Activated T-cell treated with anti-CD3 and anti-CD28 coated beads for 48 hours (primary cell): ENCODE results near the gene DCK.

ENCODE experiments used
- DNase-seq: peaks from one replicate; pipeline ENCODE4 v3.0.0-alpha.2; 2020; ENCODE audit warnings: low read depth

The DCK gene

GRCh38 chr4:71063711-71064110 lies 70.3 kb downstream of the DCK start:
- no peak for DNase-seq

DNA sequence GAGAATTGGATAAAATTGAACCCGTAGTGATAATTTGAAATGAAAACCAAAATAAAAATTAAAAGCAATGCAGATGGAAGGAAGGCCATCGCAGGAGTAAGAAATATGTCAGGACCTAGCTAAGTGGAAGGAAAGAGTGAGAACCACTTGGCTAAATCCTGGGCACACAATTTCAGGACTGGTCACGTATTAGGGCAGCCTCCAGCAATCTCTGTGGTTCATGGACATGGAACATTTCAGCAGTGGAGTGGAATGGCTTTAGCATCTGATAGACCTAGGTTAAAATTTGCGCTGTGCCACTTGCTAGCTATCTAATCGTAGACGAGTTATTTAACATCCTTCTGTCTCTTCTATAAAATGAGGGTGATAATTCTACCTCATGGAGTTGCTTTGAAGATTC lies 71.1 kb downstream of the DCK start:
- DNase-seq: no peak

DNA sequence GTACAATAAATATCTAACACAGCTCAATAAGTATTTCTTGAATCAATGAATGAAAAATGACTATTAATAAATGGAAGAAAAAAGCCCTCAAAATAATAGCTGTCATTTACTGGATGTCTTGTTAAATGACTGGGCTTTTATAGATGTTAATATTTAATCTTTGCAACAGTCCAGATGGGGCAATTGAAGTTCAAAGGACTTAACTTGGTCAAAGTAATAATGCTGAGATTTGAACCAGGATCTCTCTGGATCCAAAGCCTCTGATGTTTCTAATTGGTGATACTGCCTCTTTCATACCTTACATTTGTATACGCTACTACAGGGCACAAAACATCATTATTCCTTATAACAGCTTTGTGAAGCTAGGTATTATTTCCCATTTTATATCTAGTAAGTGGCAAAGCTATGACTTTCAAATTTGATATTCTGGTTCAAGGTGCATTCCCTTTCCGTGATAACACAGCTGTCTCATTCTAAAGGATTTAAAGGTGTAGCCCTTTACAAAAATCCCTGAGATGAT lies 72.6 kb downstream of the DCK start:
- DNase-seq: no peak

DNA sequence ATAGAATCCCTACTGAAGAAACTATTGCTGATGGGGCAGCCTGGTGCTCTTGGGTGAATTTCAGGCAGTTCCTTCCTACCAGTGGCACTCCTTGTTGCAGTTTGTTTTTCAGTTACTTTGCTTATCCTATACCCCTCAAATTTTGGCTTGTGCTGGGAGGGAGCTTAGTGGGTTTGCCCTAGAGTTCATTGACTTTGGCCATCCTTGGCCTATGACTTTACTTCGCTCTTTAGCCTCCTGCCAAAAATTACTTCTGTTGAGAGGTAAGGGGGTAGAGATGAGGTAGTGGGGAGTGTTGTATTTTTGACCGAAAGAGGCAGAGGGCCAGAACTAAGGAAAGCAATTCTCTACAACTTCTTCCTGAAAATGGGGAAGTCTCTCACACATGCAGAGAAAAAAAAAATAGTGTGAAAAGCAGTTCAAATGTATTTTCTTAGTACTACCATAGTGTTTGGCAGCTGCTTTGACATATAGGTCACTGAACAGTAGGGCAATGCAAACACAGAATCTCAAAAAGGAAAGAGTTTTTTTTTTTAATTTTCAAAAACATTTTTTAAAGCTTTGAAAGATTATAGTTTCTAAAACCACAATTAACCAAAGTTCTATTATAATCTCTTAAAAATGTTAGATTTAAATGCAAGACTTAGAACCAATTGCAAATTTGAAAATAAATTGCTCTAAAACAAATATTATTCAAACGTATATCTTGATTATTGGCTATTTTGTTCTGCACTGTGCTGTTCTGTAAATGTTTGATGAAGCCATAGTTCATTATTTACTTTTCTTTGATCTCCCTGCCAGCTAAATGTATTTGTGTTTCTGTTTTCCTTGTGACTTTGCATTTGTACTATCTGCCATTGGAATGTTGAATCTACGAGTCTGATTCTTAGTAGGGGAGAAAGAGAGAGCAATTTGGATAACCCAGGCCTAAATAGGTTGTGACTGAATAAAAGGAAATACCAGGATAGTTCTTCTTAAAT lies 73.6 kb downstream of the DCK start:
- no peak for DNase-seq

GRCh38 chr4:71069063-71069462 lies 75.6 kb downstream of the DCK start:
- DNase-seq: no peak

GRCh38 chr4:71070015-71070414 lies 76.6 kb downstream of the DCK start:
- no peak for DNase-seq

GRCh38 chr4:71074452-71075299 lies 81.2 kb downstream of the DCK start:
- DNase-seq: no peak
